ENCODE measurements around the gene TAGLN3.

DNA sequence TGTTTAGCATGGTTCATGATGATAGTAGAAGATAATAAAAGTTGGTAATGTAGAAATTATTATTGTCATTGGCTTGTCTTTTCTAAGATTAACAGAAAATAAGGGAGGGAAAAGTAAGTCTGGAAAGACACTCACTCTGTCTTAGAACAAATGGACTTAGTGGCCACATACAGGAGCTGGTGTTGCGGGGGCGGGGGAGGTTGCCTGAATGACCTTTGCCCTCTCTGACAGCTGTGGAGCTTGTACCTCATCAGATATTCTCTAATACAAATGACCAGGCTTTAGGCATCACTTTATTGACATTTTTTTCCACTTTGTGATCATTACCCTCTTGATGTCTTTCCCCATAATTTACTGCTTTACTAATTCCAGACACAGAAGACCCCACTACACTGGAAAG lies 5.9 kb downstream of the TAGLN3 start:
- no peak for TF ChIP-seq EZH2 (IDR thresholded peaks at IDR 0.05; ENCODE audit: insufficient read depth, poor library complexity, severe bottlenecking)
- TF ChIP-seq EZH2phosphoT487 (IDR thresholded peaks at IDR 0.05; ENCODE audit: insufficient read depth, low read depth), result no peak
